ENCODE results near the gene FRY. TPM values are rescaled to one million over a fixed set of nuclear protein-coding genes. Genes with fewer than 3 reads are reported as not detected.

FRY gene
- total and polyA plus RNA-seq, 2 of the 13 experiments (the other 11 are each of a cell fraction or from before 2014, with no cell fraction given): 8.2 to 13.1 TPM

DNA sequence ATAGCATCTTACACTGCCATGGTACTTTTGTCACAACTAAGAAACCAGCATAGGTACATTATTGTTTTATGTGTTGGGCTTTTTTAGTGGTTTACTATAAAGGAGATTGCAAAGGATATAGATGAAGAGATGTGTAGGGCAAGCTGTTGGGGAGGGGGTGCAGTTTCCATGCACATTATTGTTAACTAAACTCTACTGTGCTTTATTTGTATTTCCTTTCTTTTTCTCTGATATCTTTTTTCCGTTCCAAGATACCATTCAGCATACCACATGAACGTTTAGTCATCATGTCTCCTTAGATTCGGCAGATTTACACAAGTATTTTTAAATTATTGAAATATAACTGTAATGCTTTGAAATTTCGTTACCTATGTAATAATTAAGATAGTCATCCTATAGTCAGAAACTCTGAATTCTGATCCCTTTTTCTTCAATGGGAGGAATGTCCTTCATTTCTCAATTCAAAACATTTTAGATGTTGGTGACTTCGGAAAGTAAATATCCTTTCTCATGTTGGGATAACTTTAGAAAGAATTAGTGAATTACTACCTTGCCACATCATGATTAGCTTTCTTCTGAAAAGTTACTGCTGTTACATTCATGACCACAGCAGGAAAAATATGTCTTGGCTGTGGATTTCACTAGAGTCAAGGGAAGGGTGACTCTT lies 82.8 kb downstream of the FRY start (continued):
- TF ChIP-seq, protein P1, sequence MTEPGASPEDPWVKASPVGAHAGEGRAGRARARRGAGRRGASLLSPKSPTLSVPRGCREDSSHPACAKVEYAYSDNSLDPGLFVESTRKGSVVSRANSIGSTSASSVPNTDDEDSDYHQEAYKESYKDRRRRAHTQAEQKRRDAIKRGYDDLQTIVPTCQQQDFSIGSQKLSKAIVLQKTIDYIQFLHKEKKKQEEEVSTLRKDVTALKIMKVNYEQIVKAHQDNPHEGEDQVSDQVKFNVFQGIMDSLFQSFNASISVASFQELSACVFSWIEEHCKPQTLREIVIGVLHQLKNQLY (CRISPR knock-in tag; IDR thresholded peaks at IDR 0.05): no peak
- TF ChIP-seq, protein P2, sequence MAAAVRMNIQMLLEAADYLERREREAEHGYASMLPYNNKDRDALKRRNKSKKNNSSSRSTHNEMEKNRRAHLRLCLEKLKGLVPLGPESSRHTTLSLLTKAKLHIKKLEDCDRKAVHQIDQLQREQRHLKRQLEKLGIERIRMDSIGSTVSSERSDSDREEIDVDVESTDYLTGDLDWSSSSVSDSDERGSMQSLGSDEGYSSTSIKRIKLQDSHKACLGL (CRISPR knock-in tag; IDR thresholded peaks at IDR 0.05): no peak
- TF ChIP-seq, protein P3, sequence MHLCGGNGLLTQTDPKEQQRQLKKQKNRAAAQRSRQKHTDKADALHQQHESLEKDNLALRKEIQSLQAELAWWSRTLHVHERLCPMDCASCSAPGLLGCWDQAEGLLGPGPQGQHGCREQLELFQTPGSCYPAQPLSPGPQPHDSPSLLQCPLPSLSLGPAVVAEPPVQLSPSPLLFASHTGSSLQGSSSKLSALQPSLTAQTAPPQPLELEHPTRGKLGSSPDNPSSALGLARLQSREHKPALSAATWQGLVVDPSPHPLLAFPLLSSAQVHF (CRISPR knock-in tag; IDR thresholded peaks at IDR 0.05): no peak
- TF ChIP-seq, protein P4, sequence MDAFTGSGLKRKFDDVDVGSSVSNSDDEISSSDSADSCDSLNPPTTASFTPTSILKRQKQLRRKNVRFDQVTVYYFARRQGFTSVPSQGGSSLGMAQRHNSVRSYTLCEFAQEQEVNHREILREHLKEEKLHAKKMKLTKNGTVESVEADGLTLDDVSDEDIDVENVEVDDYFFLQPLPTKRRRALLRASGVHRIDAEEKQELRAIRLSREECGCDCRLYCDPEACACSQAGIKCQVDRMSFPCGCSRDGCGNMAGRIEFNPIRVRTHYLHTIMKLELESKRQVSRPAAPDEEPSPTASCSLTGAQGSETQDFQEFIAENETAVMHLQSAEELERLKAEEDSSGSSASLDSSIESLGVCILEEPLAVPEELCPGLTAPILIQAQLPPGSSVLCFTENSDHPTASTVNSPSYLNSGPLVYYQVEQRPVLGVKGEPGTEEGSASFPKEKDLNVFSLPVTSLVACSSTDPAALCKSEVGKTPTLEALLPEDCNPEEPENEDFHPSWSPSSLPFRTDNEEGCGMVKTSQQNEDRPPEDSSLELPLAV (CRISPR knock-in tag; conservative IDR thresholded peaks at IDR 0.05; ENCODE audit: low read depth): no peak

DNA sequence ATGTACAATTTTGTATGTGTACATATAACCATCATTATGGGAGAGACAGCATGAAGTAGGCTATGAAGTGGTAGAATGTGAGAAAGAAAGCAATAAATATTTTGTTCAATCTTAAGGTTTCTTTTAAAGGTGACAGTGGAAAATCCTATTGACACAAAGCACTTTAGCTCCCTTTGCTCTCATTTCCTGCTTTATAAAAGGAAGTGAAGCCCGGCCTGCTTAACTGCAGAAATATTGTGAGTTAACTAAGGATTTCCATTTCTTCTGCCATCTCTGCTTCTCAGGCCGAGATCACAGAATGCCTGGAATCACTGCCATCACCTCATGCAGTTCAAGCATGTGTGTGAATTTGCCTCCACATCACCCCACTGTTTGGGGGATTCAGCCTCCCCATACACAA lies 83.5 kb downstream of the FRY start:
- DNase-seq (ENCODE audit: low spot score) (no peak), ATAC-seq (no peak), FAIRE-seq (no peak)
- Histone ChIP-seq H3K36me3 (replicated peaks in 1 of 2; ENCODE audit: control insufficient read depth in 1 of 2, insufficient read depth in 2 of 2, low read length in 2 of 2) (peaks cover 0 to 8% of the 10 kb centered on the region in 2 experiments; a peak in 2 of 5 replicates), H3K9ac (ENCODE audit: insufficient read depth, low read depth, low read length) (no peak overlapping the region), H3K4me1 (ENCODE audit: insufficient read depth, low read length) (peaks cover 9% of the 10 kb centered on the region), H3K27me3 (ENCODE audit: control insufficient read depth in 1 of 2, insufficient read depth in 2 of 2, low read length in 2 of 2) (no peaks in the 10 kb centered on the region; a peak in 1 of 5 replicates), H3K4me3 (replicated peaks in 1 of 3; ENCODE audit: insufficient read depth in 1 of 3, low read depth in 2 of 3, low read length in 3 of 3) (no peak overlapping the region), H4K20me1 (ENCODE audit: insufficient read depth, low read length) (no peaks in the 10 kb centered on the region), H2AFZ (ENCODE audit: low read length) (no peak overlapping the region), H3K79me2 (ENCODE audit: insufficient read depth, low read length) (no peaks in the 10 kb centered on the region), H3K4me2 (ENCODE audit: low read depth, low read length) (no peak overlapping the region), H3K9me3 (ENCODE audit: low read length) (no peaks in the 10 kb centered on the region), H3K27ac (ENCODE audit: extremely low read length, insufficient read depth, low read length) (no peak overlapping the region)
- ChIA-PET CTCF (ENCODE audit: low intra/inter-chr PET ratio, low total read pairs) (no interaction called here), POLR2A (no interaction called here)
- WGBS (ENCODE audit: low lambda C conversion rate): 100% methylated on average over 2 of the region's 2 CpGs
- intact Hi-C loops (cut with micrococcal nuclease; ENCODE audit: unreplicated experiment) (no loop called here), in situ Hi-C loops (cut with HindIII; ENCODE audit: extremely low pct_ligation_motif_present, low pct_unique_long_range_greater_than_20kb) (no loop called here)
- TF ChIP-seq ZBTB38 (CRISPR knock-in tag; IDR thresholded peaks at IDR 0.05): no peak
- no peak for TF ChIP-seq GZF1 (CRISPR knock-in tag; IDR thresholded peaks at IDR 0.05)
- TF ChIP-seq ZNF329 (CRISPR knock-in tag; IDR thresholded peaks at IDR 0.05; ENCODE audit: low read depth): no peak
- BruUV-seq (replicated peaks): no TSS peak

Data from HepG2 (cell line).